ENCODE data around the gene TIMM10B.
"Not testable (repeated sequence)": the region's sequence is repeated elsewhere in the genome, so short reads cannot be mapped to it uniquely, and the experiment has no call there.

TIMM10B gene

GRCh38 chr11:6505577-6506240, 24.4 kb downstream of the TIMM10B start:
- no peak for DNase-seq (ENCODE audit: low read depth in 2 of 2)

- DNase-seq (ENCODE audit: low read depth in 2 of 2): no peak
Measured at GRCh38 chr11:6516865-6517264, 35.6 kb downstream of the TIMM10B start.

- DNase-seq (ENCODE audit: low read depth in 2 of 2): no peak
Measured at GRCh38 chr11:6520265-6520664, 39.0 kb downstream of the TIMM10B start.

- DNase-seq (ENCODE audit: low read depth in 2 of 2): not testable (repeated sequence)
Measured at GRCh38 chr11:6521946-6522345, 40.6 kb downstream of the TIMM10B start.

- DNase-seq (ENCODE audit: low read depth in 2 of 2): no peak
Measured at GRCh38 chr11:6523253-6523652, 42.0 kb downstream of the TIMM10B start.

- DNase-seq (ENCODE audit: low read depth in 2 of 2): no peak
Measured at GRCh38 chr11:6526411-6527135, 45.3 kb downstream of the TIMM10B start.

GRCh38 chr11:6529266-6529665, 48.0 kb downstream of the TIMM10B start:
- no peak for DNase-seq (ENCODE audit: low read depth in 2 of 2)

GRCh38 chr11:6530848-6531247, 49.5 kb downstream of the TIMM10B start:
- no peak for DNase-seq (ENCODE audit: low read depth in 2 of 2)

- DNase-seq (ENCODE audit: low read depth in 2 of 2): no peak
Measured at GRCh38 chr11:6531267-6531752, 50.0 kb downstream of the TIMM10B start.
